Measurements from ENCODE around the gene FGD3. TPM values are rescaled to one million over a fixed set of nuclear protein-coding genes. Genes with fewer than 3 reads are reported as not detected.
A peak's percentile ranks its signal among the peaks of the same experiment; 100 is the strongest.

FGD3 gene
- total and polyA plus RNA-seq, 9 of the 15 experiments (the other 6 are each of a cell fraction or from before 2014, with no cell fraction given): 0.07 to 1.3 (median 0.29) TPM

DNA sequence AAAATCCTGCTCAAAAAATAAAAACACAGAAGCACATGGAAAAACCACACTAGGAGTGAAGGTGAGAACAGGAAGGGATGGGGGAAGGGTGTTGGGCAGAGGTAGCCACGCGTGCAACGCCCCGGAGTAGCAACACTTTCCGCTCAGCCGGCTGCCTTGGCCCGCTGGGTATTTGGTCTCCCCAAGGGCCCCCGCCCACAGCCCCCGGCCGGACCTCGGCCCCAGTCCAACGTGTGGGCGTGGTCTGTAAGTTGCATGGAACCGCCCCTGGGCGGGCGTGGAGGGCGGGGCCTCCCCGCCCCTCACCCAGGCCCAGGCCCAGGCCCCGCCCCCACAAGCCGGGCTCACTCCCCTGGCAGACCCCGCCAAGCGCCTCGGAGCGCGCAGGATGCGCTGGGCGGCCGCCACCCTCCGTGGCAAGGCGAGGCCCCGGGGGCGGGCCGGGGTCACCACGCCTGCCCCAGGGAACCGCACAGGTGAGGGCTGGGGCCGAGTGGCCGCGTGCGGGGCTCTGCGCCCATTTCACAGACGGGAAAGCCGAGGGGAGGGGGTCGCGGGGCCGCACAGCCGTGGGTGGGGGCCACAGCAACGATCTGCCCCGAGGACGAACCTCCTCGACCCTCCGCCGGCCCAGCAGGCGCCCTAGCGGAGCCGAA lies 111.2 kb downstream of the FGD3 start, which contains the start of gene SUSD3 (continued):
- TF ChIP-seq CREBBP (IDR thresholded peaks at IDR 0.05; ENCODE audit: low read depth, low read length): no peak
- TF ChIP-seq TGIF2 (CRISPR knock-in tag; IDR thresholded peaks at IDR 0.05): no peak
- no peak for TF ChIP-seq FOXA3 (CRISPR knock-in tag; conservative IDR thresholded peaks at IDR 0.05 in 1 of 2, IDR thresholded peaks at IDR 0.05 in 1 of 2)
- no peak for TF ChIP-seq KAT7 (CRISPR knock-in tag; IDR thresholded peaks at IDR 0.05; ENCODE audit: borderline replicate concordance)
- TF ChIP-seq, protein P1, sequence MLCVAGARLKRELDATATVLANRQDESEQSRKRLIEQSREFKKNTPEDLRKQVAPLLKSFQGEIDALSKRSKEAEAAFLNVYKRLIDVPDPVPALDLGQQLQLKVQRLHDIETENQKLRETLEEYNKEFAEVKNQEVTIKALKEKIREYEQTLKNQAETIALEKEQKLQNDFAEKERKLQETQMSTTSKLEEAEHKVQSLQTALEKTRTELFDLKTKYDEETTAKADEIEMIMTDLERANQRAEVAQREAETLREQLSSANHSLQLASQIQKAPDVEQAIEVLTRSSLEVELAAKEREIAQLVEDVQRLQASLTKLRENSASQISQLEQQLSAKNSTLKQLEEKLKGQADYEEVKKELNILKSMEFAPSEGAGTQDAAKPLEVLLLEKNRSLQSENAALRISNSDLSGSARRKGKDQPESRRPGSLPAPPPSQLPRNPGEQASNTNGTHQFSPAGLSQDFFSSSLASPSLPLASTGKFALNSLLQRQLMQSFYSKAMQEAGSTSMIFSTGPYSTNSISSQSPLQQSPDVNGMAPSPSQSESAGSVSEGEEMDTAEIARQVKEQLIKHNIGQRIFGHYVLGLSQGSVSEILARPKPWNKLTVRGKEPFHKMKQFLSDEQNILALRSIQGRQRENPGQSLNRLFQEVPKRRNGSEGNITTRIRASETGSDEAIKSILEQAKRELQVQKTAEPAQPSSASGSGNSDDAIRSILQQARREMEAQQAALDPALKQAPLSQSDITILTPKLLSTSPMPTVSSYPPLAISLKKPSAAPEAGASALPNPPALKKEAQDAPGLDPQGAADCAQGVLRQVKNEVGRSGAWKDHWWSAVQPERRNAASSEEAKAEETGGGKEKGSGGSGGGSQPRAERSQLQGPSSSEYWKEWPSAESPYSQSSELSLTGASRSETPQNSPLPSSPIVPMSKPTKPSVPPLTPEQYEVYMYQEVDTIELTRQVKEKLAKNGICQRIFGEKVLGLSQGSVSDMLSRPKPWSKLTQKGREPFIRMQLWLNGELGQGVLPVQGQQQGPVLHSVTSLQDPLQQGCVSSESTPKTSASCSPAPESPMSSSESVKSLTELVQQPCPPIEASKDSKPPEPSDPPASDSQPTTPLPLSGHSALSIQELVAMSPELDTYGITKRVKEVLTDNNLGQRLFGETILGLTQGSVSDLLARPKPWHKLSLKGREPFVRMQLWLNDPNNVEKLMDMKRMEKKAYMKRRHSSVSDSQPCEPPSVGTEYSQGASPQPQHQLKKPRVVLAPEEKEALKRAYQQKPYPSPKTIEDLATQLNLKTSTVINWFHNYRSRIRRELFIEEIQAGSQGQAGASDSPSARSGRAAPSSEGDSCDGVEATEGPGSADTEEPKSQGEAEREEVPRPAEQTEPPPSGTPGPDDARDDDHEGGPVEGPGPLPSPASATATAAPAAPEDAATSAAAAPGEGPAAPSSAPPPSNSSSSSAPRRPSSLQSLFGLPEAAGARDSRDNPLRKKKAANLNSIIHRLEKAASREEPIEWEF (CRISPR knock-in tag; IDR thresholded peaks at IDR 0.05): no peak
- TF ChIP-seq, protein P2, sequence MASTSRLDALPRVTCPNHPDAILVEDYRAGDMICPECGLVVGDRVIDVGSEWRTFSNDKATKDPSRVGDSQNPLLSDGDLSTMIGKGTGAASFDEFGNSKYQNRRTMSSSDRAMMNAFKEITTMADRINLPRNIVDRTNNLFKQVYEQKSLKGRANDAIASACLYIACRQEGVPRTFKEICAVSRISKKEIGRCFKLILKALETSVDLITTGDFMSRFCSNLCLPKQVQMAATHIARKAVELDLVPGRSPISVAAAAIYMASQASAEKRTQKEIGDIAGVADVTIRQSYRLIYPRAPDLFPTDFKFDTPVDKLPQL (IDR thresholded peaks at IDR 0.05; ENCODE audit: extremely low read depth, insufficient read length): no peak
- no peak for TF ChIP-seq HIVEP1 (CRISPR knock-in tag; IDR thresholded peaks at IDR 0.05)
- no peak for TF ChIP-seq MYBL2 (IDR thresholded peaks at IDR 0.05; ENCODE audit: low read depth)
- no peak for TF ChIP-seq MYBL2 (CRISPR knock-in tag; IDR thresholded peaks at IDR 0.05; ENCODE audit: borderline replicate concordance)
- TF ChIP-seq, protein P3, sequence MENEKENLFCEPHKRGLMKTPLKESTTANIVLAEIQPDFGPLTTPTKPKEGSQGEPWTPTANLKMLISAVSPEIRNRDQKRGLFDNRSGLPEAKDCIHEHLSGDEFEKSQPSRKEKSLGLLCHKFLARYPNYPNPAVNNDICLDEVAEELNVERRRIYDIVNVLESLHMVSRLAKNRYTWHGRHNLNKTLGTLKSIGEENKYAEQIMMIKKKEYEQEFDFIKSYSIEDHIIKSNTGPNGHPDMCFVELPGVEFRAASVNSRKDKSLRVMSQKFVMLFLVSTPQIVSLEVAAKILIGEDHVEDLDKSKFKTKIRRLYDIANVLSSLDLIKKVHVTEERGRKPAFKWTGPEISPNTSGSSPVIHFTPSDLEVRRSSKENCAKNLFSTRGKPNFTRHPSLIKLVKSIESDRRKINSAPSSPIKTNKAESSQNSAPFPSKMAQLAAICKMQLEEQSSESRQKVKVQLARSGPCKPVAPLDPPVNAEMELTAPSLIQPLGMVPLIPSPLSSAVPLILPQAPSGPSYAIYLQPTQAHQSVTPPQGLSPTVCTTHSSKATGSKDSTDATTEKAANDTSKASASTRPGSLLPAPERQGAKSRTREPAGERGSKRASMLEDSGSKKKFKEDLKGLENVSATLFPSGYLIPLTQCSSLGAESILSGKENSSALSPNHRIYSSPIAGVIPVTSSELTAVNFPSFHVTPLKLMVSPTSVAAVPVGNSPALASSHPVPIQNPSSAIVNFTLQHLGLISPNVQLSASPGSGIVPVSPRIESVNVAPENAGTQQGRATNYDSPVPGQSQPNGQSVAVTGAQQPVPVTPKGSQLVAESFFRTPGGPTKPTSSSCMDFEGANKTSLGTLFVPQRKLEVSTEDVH (IDR thresholded peaks at IDR 0.05; ENCODE audit: low read depth, partially characterized antibody): no peak
- no peak for TF ChIP-seq ZNF354B (CRISPR knock-in tag; IDR thresholded peaks at IDR 0.05)
- no peak for TF ChIP-seq DIDO1 (tag; IDR thresholded peaks at IDR 0.05; ENCODE audit: low read depth)
- peak; percentile 54; the same call in 1 of the 2 replicates for TF ChIP-seq DPF2 (IDR thresholded peaks at IDR 0.05)
- TF ChIP-seq GTF2A2 (tag; IDR thresholded peaks at IDR 0.05): no peak
- TF ChIP-seq, protein P4, sequence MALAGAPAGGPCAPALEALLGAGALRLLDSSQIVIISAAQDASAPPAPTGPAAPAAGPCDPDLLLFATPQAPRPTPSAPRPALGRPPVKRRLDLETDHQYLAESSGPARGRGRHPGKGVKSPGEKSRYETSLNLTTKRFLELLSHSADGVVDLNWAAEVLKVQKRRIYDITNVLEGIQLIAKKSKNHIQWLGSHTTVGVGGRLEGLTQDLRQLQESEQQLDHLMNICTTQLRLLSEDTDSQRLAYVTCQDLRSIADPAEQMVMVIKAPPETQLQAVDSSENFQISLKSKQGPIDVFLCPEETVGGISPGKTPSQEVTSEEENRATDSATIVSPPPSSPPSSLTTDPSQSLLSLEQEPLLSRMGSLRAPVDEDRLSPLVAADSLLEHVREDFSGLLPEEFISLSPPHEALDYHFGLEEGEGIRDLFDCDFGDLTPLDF (CRISPR knock-in tag; IDR thresholded peaks at IDR 0.05): no peak
- TF ChIP-seq MAFK (IDR thresholded peaks at IDR 0.05; ENCODE audit: low read length): no peak
- no peak for TF ChIP-seq TSC22D4 (tag; IDR thresholded peaks at IDR 0.05)
- no peak for TF ChIP-seq NFYB (IDR thresholded peaks at IDR 0.05; ENCODE audit: extremely low read depth, insufficient read length)
- no peak for TF ChIP-seq POLR2AphosphoS2 (IDR thresholded peaks at IDR 0.05; ENCODE audit: low read length)

Data from K562 (cell line).